Aorta (tissue), 5 donors: Measurements from ENCODE around the gene PTGFRN. TPM values are rescaled to one million over a fixed set of nuclear protein-coding genes. Genes with fewer than 3 reads are reported as not detected.

Experiments used
- ATAC-seq: fragments of 200-7000 bp; cut with Tn5 transposase; one replicate; pipeline ENCODE4 v1.9.1; 2022; ENCODE audit warnings: moderate library complexity; ENCODE audit not compliant: low FRiP score
- DNase-seq, 2 donors: peaks; one replicate each; pipeline ENCODE4 v3.0.0-alpha.2; 2020
- H3K27ac ChIP-seq, 2 donors: one replicate each; pipeline ENCODE4 v1.5.1; 2013; ENCODE audit warnings: low read length in 2 of 2, mild to moderate bottlenecking in 2 of 2, moderate library complexity in 2 of 2, control low read depth in 1 of 2, inconsistent platforms in 1 of 2, low read depth in 1 of 2
- H3K27me3 ChIP-seq, 2 donors: one replicate each; pipeline ENCODE4 v1.6.1; 2013; ENCODE audit warnings: control low read depth in 1 of 2, low read length in 1 of 2, mild to moderate bottlenecking in 1 of 2, moderate library complexity in 1 of 2; ENCODE audit not compliant: insufficient read depth in 2 of 2, control insufficient read depth in 1 of 2
- H3K36me3 ChIP-seq, 2 donors: one replicate each; pipeline ENCODE4 v1.6.1; 2013; ENCODE audit warnings: control low read depth in 1 of 2, low read length in 1 of 2, mild to moderate bottlenecking in 1 of 2; ENCODE audit not compliant: insufficient read depth in 2 of 2, control insufficient read depth in 1 of 2
- H3K4me1 ChIP-seq, 2 donors: one replicate each; pipeline ENCODE4 v1.6.1; 2013; ENCODE audit warnings: low read length in 2 of 2, control low read depth in 1 of 2, mild to moderate bottlenecking in 1 of 2, moderate library complexity in 1 of 2; ENCODE audit not compliant: insufficient read depth in 2 of 2, control insufficient read depth in 1 of 2
- H3K4me3 ChIP-seq, 2 donors: one replicate each; pipeline ENCODE4 v1.5.1; 2013; ENCODE audit warnings: low read length in 2 of 2, control low read depth in 1 of 2, mild to moderate bottlenecking in 1 of 2
- H3K9me3 ChIP-seq: one replicate; pipeline ENCODE4 v1.6.1; 2013; ENCODE audit warnings: mild to moderate bottlenecking, low read length; ENCODE audit not compliant: control insufficient read depth
- WGBS, 2 donors: extraction: QIAGEN DNeasy Blood & Tissue Kit; methylation state at CpG; one replicate each; pipeline ENCODE4 v1.1.7; 2013; 5-methylcytosine and 5-hydroxymethylcytosine counted together
- intact Hi-C, 2 donors: fragments of 100-400 bp; cut with DNase I; formaldehyde crosslinking; loops; one replicate each; pipeline versions ENCODE4 v1.14.2 to v1.15.0; 2022
- polyA plus RNA-seq, 2 donors: library from polyadenylated mRNA; stranded (reverse); fragments of 200-250 nt; gene quantifications; one replicate each; pipeline ENCODE4 v1.2.3, GENCODE V29; 2013
- total RNA-seq, 2 donors: library from RNA; stranded (reverse); fragmentation: NEBNext Ultra II Directional; extraction: Animal tissue kit (Norgen Biotek cat#: 25700); gene quantifications; one replicate each; pipeline ENCODE4 v1.2.1, GENCODE V29; 2021
- donor health status: healthy with polysubstance abuse.
- donor health status: Bipolar disorder and iron deficiency.
- donor health status: DM: no; HTN: no; CAD: no.
- donor health status: DM: no; HTN: no; CAD: no.
- donor health status: DM: yes; HTN: yes; CAD: no.

The PTGFRN gene
- total and polyA plus RNA-seq, 4 donors = 3.8 to 75.0 (median 22.5) TPM

- Histone ChIP-seq H3K9me3 (no peaks in the 10 kb centered on the region), H3K4me1 (no peaks in the 10 kb centered on the region), H3K27me3 (no peaks in the 10 kb centered on the region), H3K27ac (no peak overlapping the region), H3K4me3 (no peak overlapping the region), H3K36me3 (no peaks in the 10 kb centered on the region)
- intact Hi-C loops = no loop called here
- no peak for ATAC-seq
- no peak for DNase-seq
- WGBS, 2 donors = 12 to 78% methylated on average over 1 of the region's 1 CpG
These were observed 128.1 kb downstream of the PTGFRN start for GRCh38 chr1:117037802-117038201.

- H3K4me3 ChIP-seq = no peak overlapping the region
- H3K27me3 ChIP-seq = no peaks in the 10 kb centered on the region
- no peaks in the 10 kb centered on the region for H3K4me1 ChIP-seq
- 35% methylated on average over 6 of the region's 6 CpGs for WGBS, 2 donors
- H3K9me3 ChIP-seq = no peaks in the 10 kb centered on the region
- no peak for DNase-seq
- H3K27ac ChIP-seq = no peak overlapping the region
- intact Hi-C loops = no loop called here
- no peak for ATAC-seq
- no peaks in the 10 kb centered on the region for H3K36me3 ChIP-seq
These were observed 128.5 kb downstream of the PTGFRN start for GRCh38 chr1:117038236-117038635.

Other genes with a start within 250 kb of the PTGFRN start
- gene IGSF3, start 242.2 kb upstream of the PTGFRN start, total RNA-seq = 1 to 10 TPM; 1.5 to 5.9 TPM
- under 1 TPM; 0.18 to 0.38 TPM for gene IGSF3, start 242.2 kb upstream of the PTGFRN start, polyA plus RNA-seq
- gene CD2, start 155.5 kb upstream of the PTGFRN start, total RNA-seq = 1 to 10 TPM; 4.3 to 5.5 TPM
- 10 to 100 TPM in 1 of 2 donors, under 1 TPM in 1; 0.74 to 12.0 TPM for gene CD2, start 155.5 kb upstream of the PTGFRN start, polyA plus RNA-seq
- 1 to 10 TPM; 1.2 to 2.4 TPM for gene CD101, start 91.8 kb downstream of the PTGFRN start, total RNA-seq
- gene CD101, start 91.8 kb downstream of the PTGFRN start, polyA plus RNA-seq = 1 to 10 TPM in 1 of 2 donors, not detected in 1; 2.4 TPM
- gene TTF2, start 150.4 kb downstream of the PTGFRN start, total RNA-seq = 10 to 100 TPM; 12.5 to 18.8 TPM
- gene TTF2, start 150.4 kb downstream of the PTGFRN start, polyA plus RNA-seq = 1 to 10 TPM in 1 of 2 donors, under 1 TPM in 1; 0.63 to 4.7 TPM
- gene TRIM45, start 211.8 kb downstream of the PTGFRN start, total RNA-seq = 1 to 10 TPM; 2.5 to 5.0 TPM
- 10 to 100 TPM in 1 of 2 donors, under 1 TPM in 1; 0.25 to 23.9 TPM for gene TRIM45, start 211.8 kb downstream of the PTGFRN start, polyA plus RNA-seq